T follicular helper cell (primary cell): ENCODE results near the gene PPP2R1A.
"Not testable (repeated sequence)": the region's sequence is repeated elsewhere in the genome, so short reads cannot be mapped to it uniquely, and the experiment has no call there.

Experiments used
- DNase-seq: peaks from one replicate; pipeline ENCODE4 v3.0.0-alpha.2; 2020; ENCODE audit warnings: low read depth

PPP2R1A gene

GRCh38 chr19:52200755-52201391, 11.0 kb downstream of the PPP2R1A start:
- not testable (repeated sequence) for DNase-seq

- DNase-seq: no peak
These were observed 16.6 kb downstream of the PPP2R1A start for GRCh38 chr19:52206481-52206880.

- no peak for DNase-seq
These were observed 21.4 kb downstream of the PPP2R1A start for GRCh38 chr19:52211203-52211602.

GRCh38 chr19:52211926-52212571, 22.2 kb downstream of the PPP2R1A start:
- no peak for DNase-seq

GRCh38 chr19:52212572-52213255, 22.9 kb downstream of the PPP2R1A start:
- DNase-seq: no peak

GRCh38 chr19:52214241-52214640, 24.4 kb downstream of the PPP2R1A start:
- no peak for DNase-seq

- no peak for DNase-seq
These were observed 26.5 kb downstream of the PPP2R1A start for GRCh38 chr19:52216401-52216800.

GRCh38 chr19:52217576-52217975, 27.7 kb downstream of the PPP2R1A start:
- no peak for DNase-seq

GRCh38 chr19:52219611-52220010, 29.8 kb downstream of the PPP2R1A start:
- DNase-seq: no peak

GRCh38 chr19:52221031-52221430, 31.2 kb downstream of the PPP2R1A start:
- no peak for DNase-seq

- no peak for DNase-seq
These were observed 32.1 kb downstream of the PPP2R1A start for GRCh38 chr19:52221831-52222375.

- DNase-seq: no peak
These were observed 34.4 kb downstream of the PPP2R1A start for GRCh38 chr19:52224211-52224610.

GRCh38 chr19:52226652-52227051, 36.8 kb downstream of the PPP2R1A start:
- no peak for DNase-seq

GRCh38 chr19:52227196-52227940, 37.5 kb downstream of the PPP2R1A start:
- no peak for DNase-seq

- DNase-seq: no peak
These were observed 38.1 kb downstream of the PPP2R1A start for GRCh38 chr19:52227980-52228379.

- DNase-seq: no peak
These were observed 39.7 kb downstream of the PPP2R1A start for GRCh38 chr19:52229524-52229923.

- no peak for DNase-seq
These were observed 40.8 kb downstream of the PPP2R1A start for GRCh38 chr19:52230685-52231084.

- no peak for DNase-seq
These were observed 41.5 kb downstream of the PPP2R1A start for GRCh38 chr19:52231154-52231910.

- DNase-seq: no peak
These were observed 44.6 kb downstream of the PPP2R1A start for GRCh38 chr19:52234406-52234805.

GRCh38 chr19:52237197-52237596, 47.3 kb downstream of the PPP2R1A start:
- no peak for DNase-seq

GRCh38 chr19:52237771-52238400, 48.0 kb downstream of the PPP2R1A start:
- peak; percentile 36 for DNase-seq
